ENCODE results near the gene ALOX15.
A peak's percentile ranks its signal among the peaks of the same experiment; 100 is the strongest.

The ALOX15 gene

GRCh38 chr17:4667166-4667565, 25.7 kb upstream of the ALOX15 start:
- in situ Hi-C loops (cut with HindIII; ENCODE audit: low sequenced_read_pairs) = no loop called here
- no peak for TF ChIP-seq CTCF (IDR thresholded peaks at IDR 0.05; ENCODE audit: low read depth, low read length)
- no peak overlapping the region for H3K4me3 ChIP-seq (ENCODE audit: low read depth, low read length)
- no peak for DNase-seq (ENCODE audit: low read depth, low spot score)

DNA sequence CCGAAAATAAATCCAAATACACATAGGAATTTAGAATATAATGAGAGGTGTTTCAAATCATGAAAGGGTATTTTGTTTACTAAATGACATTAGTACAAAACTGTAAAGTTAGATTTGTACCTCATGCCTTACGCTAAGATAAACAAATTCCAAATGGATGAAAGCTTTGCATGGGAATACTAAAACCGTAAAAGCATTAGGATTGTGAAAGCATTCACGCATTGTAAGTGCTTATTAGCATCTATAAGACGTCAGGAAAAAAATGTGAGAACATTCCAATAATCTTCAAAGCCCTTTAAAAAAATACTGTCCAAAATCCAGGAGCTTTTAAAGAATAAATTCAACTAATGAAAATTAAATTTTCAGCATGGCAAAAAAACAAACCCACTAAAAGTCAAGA, 24.8 kb upstream of the ALOX15 start:
- no peak for TF ChIP-seq CTCF (IDR thresholded peaks at IDR 0.05; ENCODE audit: low read depth, low read length)
- no peak for DNase-seq (ENCODE audit: low read depth, low spot score)
- in situ Hi-C loops (cut with HindIII; ENCODE audit: low sequenced_read_pairs) = no loop called here
- no peak overlapping the region for H3K4me3 ChIP-seq (ENCODE audit: low read depth, low read length)

- no peak overlapping the region for H3K4me3 ChIP-seq (ENCODE audit: low read depth, low read length)
- in situ Hi-C loops (cut with HindIII; ENCODE audit: low sequenced_read_pairs) = no loop called here
- no peak for TF ChIP-seq CTCF (IDR thresholded peaks at IDR 0.05; ENCODE audit: low read depth, low read length)
- no peak for DNase-seq (ENCODE audit: low read depth, low spot score)
These were observed 23.5 kb upstream of the ALOX15 start for GRCh38 chr17:4665027-4665426.

- DNase-seq (ENCODE audit: low read depth, low spot score) = no peak
- TF ChIP-seq CTCF (IDR thresholded peaks at IDR 0.05; ENCODE audit: low read depth, low read length) = no peak
- no peak overlapping the region for H3K4me3 ChIP-seq (ENCODE audit: low read depth, low read length)
- in situ Hi-C loops (cut with HindIII; ENCODE audit: low sequenced_read_pairs) = no loop called here
These were observed 22.8 kb upstream of the ALOX15 start for GRCh38 chr17:4664230-4664629.

DNA sequence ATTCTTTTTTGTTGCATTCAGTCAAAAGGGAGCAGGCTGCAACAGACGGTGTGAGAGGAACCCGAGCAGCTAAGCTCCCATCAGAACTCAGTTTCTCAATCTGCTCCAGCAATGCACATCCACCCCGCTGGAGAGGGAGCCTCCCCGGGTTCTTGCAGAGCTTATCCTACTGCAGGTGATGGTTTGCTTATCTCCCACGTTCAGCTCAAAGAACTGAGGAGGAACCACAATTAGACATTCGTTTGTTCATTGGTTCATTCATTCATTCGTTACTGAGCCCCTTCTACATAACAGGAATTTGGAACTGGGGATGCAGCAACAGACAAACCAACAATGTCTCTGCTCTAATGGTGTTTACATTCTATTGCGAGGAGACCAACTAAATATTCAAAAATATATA, 22.2 kb upstream of the ALOX15 start:
- in situ Hi-C loops (cut with HindIII; ENCODE audit: low sequenced_read_pairs) = no loop called here
- DNase-seq (ENCODE audit: low read depth, low spot score) = no peak
- TF ChIP-seq CTCF (IDR thresholded peaks at IDR 0.05; ENCODE audit: low read depth, low read length) = no peak
- no peak overlapping the region for H3K4me3 ChIP-seq (ENCODE audit: low read depth, low read length)

DNA sequence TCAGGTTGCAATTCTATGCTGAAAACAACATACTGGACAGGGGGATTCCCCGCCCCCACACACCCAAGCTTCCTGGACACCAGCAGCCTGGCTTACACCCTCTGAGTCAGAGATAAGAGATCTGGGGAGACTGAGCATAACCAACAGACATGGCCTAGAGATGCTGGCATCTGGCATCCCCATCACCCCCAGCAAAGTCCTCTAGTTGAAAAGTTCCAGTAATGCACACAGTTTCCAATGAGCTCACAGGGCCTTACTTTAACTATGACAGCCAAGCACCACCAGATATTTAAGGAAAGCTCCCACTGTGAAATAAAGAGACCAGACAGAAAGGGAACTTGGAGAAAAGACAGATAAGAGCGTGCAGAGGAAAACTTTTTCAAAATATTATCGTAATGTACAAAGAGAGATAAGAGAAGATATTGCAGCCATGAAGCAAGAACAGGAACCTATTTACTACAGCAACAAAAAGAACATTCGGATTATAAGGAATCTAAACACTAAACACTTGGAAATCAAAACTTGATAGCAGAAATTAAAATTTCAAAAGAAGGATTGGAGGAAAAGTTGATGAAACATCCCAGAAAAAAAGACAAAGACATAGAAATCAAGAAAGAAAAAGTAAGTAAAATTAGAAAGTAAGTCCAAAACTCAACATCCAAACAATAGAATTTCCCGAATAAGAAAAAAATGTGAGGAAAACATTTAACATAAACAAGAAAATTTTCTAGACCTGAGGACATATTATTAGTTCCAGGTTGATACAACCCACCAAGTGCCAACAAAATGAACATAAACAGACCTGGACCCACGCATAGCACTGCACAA, 17.2 kb upstream of the ALOX15 start:
- H3K4me3 ChIP-seq (ENCODE audit: low read depth, low read length) = no peak overlapping the region
- peak; percentile 24 for DNase-seq (ENCODE audit: low read depth, low spot score)
- in situ Hi-C loops (cut with HindIII; ENCODE audit: low sequenced_read_pairs) = no loop called here
- TF ChIP-seq CTCF (IDR thresholded peaks at IDR 0.05; ENCODE audit: low read depth, low read length) = no peak
